ACC112 (cell line): Measurements from ENCODE around the gene SHISA5.

Experiments used
- H2AFZ ChIP-seq: fragments of 200-600 bp; sonication (generic); one replicate; pipeline ENCODE4 v1.6.0; 2017; ENCODE audit warnings: antibody characterized with exemption, low read length; ENCODE audit not compliant: unreplicated experiment
- H3K27ac ChIP-seq: fragments of 200-600 bp; sonication (generic); 2 replicates; pipeline ENCODE4 v1.5.1; 2014; ENCODE audit warnings: low read depth, mild to moderate bottlenecking, antibody characterized with exemption, low read length, moderate library complexity
- H3K27me3 ChIP-seq: fragments of 200-600 bp; sonication (generic); 2 replicates; pipeline ENCODE4 v1.6.1; 2014; ENCODE audit warnings: mild to moderate bottlenecking, antibody characterized with exemption, low read length, moderate library complexity, mixed read lengths; ENCODE audit not compliant: insufficient read depth
- H3K36me3 ChIP-seq: fragments of 200-600 bp; sonication (generic); 2 replicates; pipeline ENCODE4 v1.6.1; 2016; ENCODE audit warnings: mild to moderate bottlenecking, antibody characterized with exemption, low read length, moderate library complexity, mixed read lengths; ENCODE audit not compliant: insufficient read depth
- H3K4me1 ChIP-seq: fragments of 200-600 bp; sonication (generic); one replicate; pipeline ENCODE4 v1.6.1; 2016; ENCODE audit warnings: low read length, mixed read lengths; ENCODE audit not compliant: insufficient read depth, unreplicated experiment, control insufficient read depth
- H3K4me3 ChIP-seq: fragments of 200-600 bp; sonication (generic); 2 replicates; pipeline ENCODE4 v1.5.1; 2014; ENCODE audit warnings: mild to moderate bottlenecking, low read depth, low read length
- H3K79me2 ChIP-seq: fragments of 200-600 bp; sonication (generic); one replicate; pipeline ENCODE4 v1.6.0; 2016; ENCODE audit warnings: low read length; ENCODE audit not compliant: control insufficient read depth, unreplicated experiment, insufficient read depth

SHISA5 gene

GRCh38 chr3:48459773-48460516, 44.0 kb downstream of the SHISA5 start:
- Histone ChIP-seq H3K79me2 (no peaks in the 10 kb centered on the region), H3K36me3 (peaks cover 22% of the 10 kb centered on the region), H3K27ac (no peak overlapping the region), H3K4me3 (no peak overlapping the region), H2AFZ (no peak overlapping the region), H3K27me3 (no peaks in the 10 kb centered on the region), H3K4me1 (peaks cover 1% of the 10 kb centered on the region)

DNA sequence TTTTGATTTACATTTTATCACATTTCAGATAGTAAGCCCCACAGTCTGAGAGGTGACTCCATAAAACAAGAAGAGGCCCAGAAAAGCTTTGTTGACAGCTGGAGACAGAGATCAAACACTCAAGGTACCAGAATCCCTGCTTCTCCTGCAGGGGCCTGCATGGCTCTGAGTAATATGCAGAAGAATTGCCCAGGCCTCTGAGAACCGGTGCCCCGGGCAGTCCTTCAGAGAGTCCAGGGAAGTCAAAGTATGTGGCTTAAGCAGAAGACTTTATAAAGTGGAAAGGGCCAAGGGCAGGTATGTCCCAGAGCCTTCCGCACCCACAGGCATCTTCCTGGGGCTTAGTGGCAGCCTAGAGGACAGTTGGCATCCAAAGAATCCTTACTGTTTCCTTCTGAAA, 44.6 kb downstream of the SHISA5 start:
- Histone ChIP-seq H3K79me2 (no peaks in the 10 kb centered on the region), H2AFZ (no peak overlapping the region), H3K4me3 (no peak overlapping the region), H3K27ac (no peak overlapping the region), H3K27me3 (no peaks in the 10 kb centered on the region), H3K36me3 (peaks cover 23% of the 10 kb centered on the region), H3K4me1 (no peaks in the 10 kb centered on the region)

DNA sequence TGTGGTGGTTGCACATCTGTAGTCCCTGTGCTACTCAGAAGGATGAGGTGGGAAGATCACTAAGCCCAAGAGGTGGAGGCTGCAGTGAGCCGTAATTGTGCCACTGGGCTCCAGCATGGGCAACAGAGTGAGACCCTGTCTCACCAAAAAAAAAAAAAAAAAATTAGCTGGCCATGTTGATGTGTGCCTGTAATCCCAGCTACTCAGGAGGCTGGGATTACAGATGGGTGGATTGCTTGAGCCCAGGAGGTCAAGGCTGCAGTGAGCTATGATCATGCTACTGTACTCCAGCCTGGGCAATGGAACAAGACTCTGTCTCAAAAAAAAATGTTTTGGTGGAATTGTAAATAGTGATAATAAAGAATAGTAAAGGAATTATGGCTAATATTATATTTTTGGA, 47.5 kb downstream of the SHISA5 start:
- no peak overlapping the region for H3K4me3 ChIP-seq
- peaks cover 27% of the 10 kb centered on the region for H3K36me3 ChIP-seq
- no peaks in the 10 kb centered on the region for H3K4me1 ChIP-seq
- H3K79me2 ChIP-seq, result no peaks in the 10 kb centered on the region
- no peak overlapping the region for H3K27ac ChIP-seq
- no peaks in the 10 kb centered on the region for H3K27me3 ChIP-seq
- H2AFZ ChIP-seq, result no peak overlapping the region

- peaks cover 7% of the 10 kb centered on the region for H3K4me1 ChIP-seq
- H2AFZ ChIP-seq, result no peak overlapping the region
- H3K27me3 ChIP-seq, result no peaks in the 10 kb centered on the region
- H3K36me3 ChIP-seq, result peaks cover 8% of the 10 kb centered on the region; the same call in 1 of the 2 replicates
- peaks cover 26% of the 10 kb centered on the region for H3K79me2 ChIP-seq
- no peak overlapping the region for H3K27ac ChIP-seq
- no peak overlapping the region for H3K4me3 ChIP-seq
Observed at GRCh38 chr3:48451270-48451669, 52.7 kb downstream of the SHISA5 start.

- Histone ChIP-seq H3K27ac (peak within 1 kb of the TSS; percentile 70), H3K79me2 (peaks cover 45% of the 10 kb centered on the region), H3K36me3 (peaks cover 5% of the 10 kb centered on the region; the same call in 1 of the 2 replicates)
Observed at GRCh38 chr3:48446425-48447193, 57.4 kb downstream of the SHISA5 start, which contains the start of gene ATRIP. ATRIP (plus strand) TSS chr3:48446737; CDS start chr3:48446846, 109 bp downstream.

GRCh38 chr3:48446043-48446424, 57.9 kb downstream of the SHISA5 start:
- Histone ChIP-seq H3K27me3 (no peaks in the 10 kb centered on the region), H3K4me3 (peak overlapping the region; percentile 81), H3K27ac (peak overlapping the region; percentile 70; the same call in 1 of the 2 replicates), H2AFZ (peak overlapping the region; percentile 61), H3K79me2 (peaks cover 51% of the 10 kb centered on the region), H3K4me1 (peaks cover 21% of the 10 kb centered on the region), H3K36me3 (peaks cover 8% of the 10 kb centered on the region; the same call in 1 of the 2 replicates)

More at GRCh38 chr3:48446425-48447193, 57.4 kb downstream of the SHISA5 start, which contains the start of gene ATRIP:
- Histone ChIP-seq H3K27me3 (no peaks in the 10 kb centered on the region), H2AFZ (peak within 1 kb of the TSS; percentile 63), H3K4me1 (peaks cover 17% of the 10 kb centered on the region), H3K4me3 (peak within 1 kb of the TSS; percentile 81)

GRCh38 chr3:48445277-48445882, 58.6 kb downstream of the SHISA5 start:
- Histone ChIP-seq H3K36me3 (peaks cover 8% of the 10 kb centered on the region; the same call in 1 of the 2 replicates), H3K4me3 (peak overlapping the region; percentile 81), H3K4me1 (peaks cover 21% of the 10 kb centered on the region), H3K79me2 (peaks cover 57% of the 10 kb centered on the region), H3K27me3 (no peaks in the 10 kb centered on the region), H3K27ac (no peak overlapping the region), H2AFZ (no peak overlapping the region)

- Histone ChIP-seq H3K36me3 (peaks cover 8% of the 10 kb centered on the region; the same call in 1 of the 2 replicates), H3K79me2 (peaks cover 50% of the 10 kb centered on the region), H2AFZ (no peak overlapping the region), H3K4me3 (peak overlapping the region; percentile 99), H3K27ac (no peak overlapping the region), H3K27me3 (no peaks in the 10 kb centered on the region), H3K4me1 (peaks cover 14% of the 10 kb centered on the region)
Observed at GRCh38 chr3:48441940-48442339, 62.0 kb downstream of the SHISA5 start.

DNA sequence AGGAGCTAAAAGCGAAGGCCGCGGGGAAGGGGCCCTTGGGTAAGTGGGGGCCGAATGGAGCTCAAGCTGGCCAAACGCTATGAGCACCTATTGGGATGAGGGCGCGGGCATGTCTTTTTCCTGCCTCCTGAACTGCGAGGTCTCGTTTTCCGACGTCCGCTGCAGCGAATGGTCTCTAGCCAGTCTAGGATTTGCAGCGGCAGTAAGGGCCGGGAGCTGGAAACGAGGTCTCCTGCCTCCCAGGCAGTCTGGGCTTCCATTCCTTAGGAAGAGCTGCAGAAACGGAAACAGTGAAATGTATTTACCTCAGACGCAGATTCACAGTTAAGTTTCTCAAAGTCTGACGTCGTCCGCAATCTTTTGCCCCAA, 63.4 kb downstream of the SHISA5 start:
- Histone ChIP-seq H2AFZ (no peak overlapping the region), H3K4me1 (peaks cover 10% of the 10 kb centered on the region), H3K4me3 (peak overlapping the region; percentile 99)

GRCh38 chr3:48439820-48440589, 64.0 kb downstream of the SHISA5 start, which contains the start of the genes CCDC51 and TMA7:
CCDC51 (minus strand) TSS chr3:48440119; CDS start chr3:48435128, 4,991 bp downstream.
TMA7 (plus strand) TSS chr3:48440257; CDS start chr3:48440297, 40 bp downstream.
- H3K79me2 ChIP-seq, result peaks cover 44% of the 10 kb centered on the region

More for the DNA sequence above, 63.4 kb downstream of the SHISA5 start:
- H3K27ac ChIP-seq, result peak overlapping the region; percentile 60
- H3K27me3 ChIP-seq, result no peaks in the 10 kb centered on the region
- peaks cover 42% of the 10 kb centered on the region for H3K79me2 ChIP-seq
- peaks cover 8% of the 10 kb centered on the region; the same call in 1 of the 2 replicates for H3K36me3 ChIP-seq

More at GRCh38 chr3:48439820-48440589, 64.0 kb downstream of the SHISA5 start, which contains the start of the genes CCDC51 and TMA7:
- Histone ChIP-seq H3K36me3 (peaks cover 8% of the 10 kb centered on the region; the same call in 1 of the 2 replicates), H3K27ac (peak within 1 kb of the TSS; percentile 60), H3K4me3 (peak within 1 kb of the TSS; percentile 99), H3K4me1 (peaks cover 10% of the 10 kb centered on the region), H2AFZ (peak within 1 kb of the TSS; percentile 85), H3K27me3 (no peaks in the 10 kb centered on the region)
